Hepatocyte (in vitro differentiated cells): ENCODE data around the gene ABLIM1. TPM values are rescaled to one million over a fixed set of nuclear protein-coding genes. Genes with fewer than 3 reads are reported as not detected.

Experiments used
- DNase-seq: peaks from one replicate; pipeline ENCODE4 v3.0.0-alpha.2; 2016; ENCODE audit warnings: low spot score
- H2AFZ ChIP-seq: fragments of 200-600 bp; sonication (generic); 2 replicates; pipeline ENCODE4 v1.6.0; 2016; ENCODE audit warnings: antibody characterized with exemption, mild to moderate bottlenecking
- H3K27ac ChIP-seq: fragments of 200-600 bp; sonication (generic); 2 replicates; pipeline ENCODE4 v1.5.1; 2016; ENCODE audit warnings: mild to moderate bottlenecking
- H3K27me3 ChIP-seq: fragments of 200-600 bp; sonication (generic); 2 replicates; pipeline ENCODE4 v1.6.1; 2016
- H3K36me3 ChIP-seq: fragments of 200-600 bp; sonication (generic); replicated peaks from 2 replicates; pipeline ENCODE4 v1.5.1; 2016; ENCODE audit warnings: low read depth; ENCODE audit not compliant: insufficient read depth
- H3K4me1 ChIP-seq: fragments of 200-600 bp; sonication (generic); 2 replicates; pipeline ENCODE4 v1.5.1; 2016; ENCODE audit warnings: mild to moderate bottlenecking, moderate library complexity; ENCODE audit not compliant: insufficient read depth
- H3K4me2 ChIP-seq: fragments of 200-600 bp; sonication (generic); 2 replicates; pipeline ENCODE4 v1.6.0; 2016
- H3K4me3 ChIP-seq: fragments of 200-600 bp; sonication (generic); 2 replicates; pipeline ENCODE4 v1.5.1; 2016; ENCODE audit warnings: mild to moderate bottlenecking
- H3K79me2 ChIP-seq: fragments of 200-600 bp; sonication (generic); 2 replicates; pipeline ENCODE4 v1.6.0; 2017; ENCODE audit warnings: mild to moderate bottlenecking
- H3K9me2 ChIP-seq: fragments of 200-600 bp; sonication (generic); replicated peaks from 2 replicates; pipeline ENCODE4 v1.6.0; 2017; ENCODE audit warnings: mild to moderate bottlenecking; ENCODE audit not compliant: insufficient read depth
- H3K9me3 ChIP-seq: fragments of 200-600 bp; sonication (generic); 2 replicates; pipeline ENCODE4 v1.5.1; 2016; ENCODE audit warnings: low read depth, mild to moderate bottlenecking
- H4K20me1 ChIP-seq: fragments of 200-600 bp; sonication (generic); 2 replicates; pipeline ENCODE4 v1.6.0; 2016; ENCODE audit warnings: mild to moderate bottlenecking; ENCODE audit not compliant: insufficient read depth, poor library complexity, severe bottlenecking
- EZH2 ChIP-seq: fragments of 200-600 bp; sonication (generic); IDR thresholded peaks from 2 replicates; pipeline ENCODE4 v1.6.1; 2016; ENCODE audit warnings: antibody characterized with exemption, mild to moderate bottlenecking, borderline replicate concordance
- EZH2phosphoT487 ChIP-seq: fragments of 200-600 bp; sonication (generic); IDR thresholded peaks from one replicate; pipeline ENCODE4 v1.6.1; 2018; ENCODE audit warnings: antibody characterized with exemption, mild to moderate bottlenecking, low read depth, moderate library complexity; ENCODE audit not compliant: unreplicated experiment, severe bottlenecking
- WGBS: methylation state at CpG from one replicate; pipeline ENCODE4 v1.1.6; 2016; ENCODE audit warnings: low lambda C conversion rate; ENCODE audit errors: missing lambda C conversion rate; 5-methylcytosine and 5-hydroxymethylcytosine counted together
- polyA plus RNA-seq: library from polyadenylated mRNA; unstranded; fragments of >200 nt; fragmentation: Nextera tagmentation; extraction: Ambion mirVana; gene quantifications from 2 replicates; pipeline ENCODE4 v1.2.1, GENCODE V29; 2016
- total RNA-seq: library from RNA; depleted of rRNA; stranded (reverse); fragments of >200 nt; gene quantifications from 2 replicates; pipeline ENCODE4 v1.2.3, GENCODE V29; 2014
- TF ChIP-seq, protein P1 (sequence below): fragments of 200-600 bp; sonication (generic); IDR thresholded peaks from 2 replicates; pipeline ENCODE4 v1.5.1; 2016; ENCODE audit warnings: antibody characterized with exemption, mild to moderate bottlenecking; ENCODE audit not compliant: poor library complexity

Gene ABLIM1
- total and polyA plus RNA-seq, 2 experiments from 2014 or later: 20.8 to 31.6 TPM

DNA sequence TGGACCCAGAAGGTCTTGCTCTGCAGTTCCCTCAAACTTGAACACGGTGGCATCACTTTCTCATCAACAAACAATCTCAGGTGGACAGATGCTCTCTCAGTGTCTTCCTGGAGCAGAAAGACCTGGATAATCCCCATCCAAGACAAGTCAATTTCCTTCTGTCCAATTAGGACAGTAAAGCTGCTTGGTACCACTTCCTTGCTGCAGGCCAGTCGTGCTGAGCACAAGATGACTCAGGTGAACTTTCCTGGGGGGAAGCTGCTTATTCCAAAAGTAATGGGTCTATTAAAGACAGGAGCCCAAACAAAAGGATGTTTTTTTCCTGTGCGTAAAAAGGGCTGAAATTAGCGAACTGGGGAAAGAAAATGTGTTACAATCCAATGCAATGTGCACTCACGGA is 146.2 kb downstream of the ABLIM1 start:
- Histone ChIP-seq H3K79me2 (peaks cover 50% of the 10 kb centered on the region), H3K4me1 (peaks cover under 1% of the 10 kb centered on the region), H3K36me3 (no peaks in the 10 kb centered on the region), H3K27me3 (no peaks in the 10 kb centered on the region), H4K20me1 (no peaks in the 10 kb centered on the region), H3K9me3 (no peaks in the 10 kb centered on the region), H3K4me2 (no peak overlapping the region), H3K4me3 (no peak overlapping the region), H2AFZ (no peak overlapping the region), H3K27ac (no peak overlapping the region), H3K9me2 (no peaks in the 10 kb centered on the region)
- no peak for DNase-seq
- 89% methylated on average over 5 of the region's 5 CpGs for WGBS
- no peak for TF ChIP-seq EZH2
- no peak for TF ChIP-seq EZH2phosphoT487
- TF ChIP-seq, protein P1, sequence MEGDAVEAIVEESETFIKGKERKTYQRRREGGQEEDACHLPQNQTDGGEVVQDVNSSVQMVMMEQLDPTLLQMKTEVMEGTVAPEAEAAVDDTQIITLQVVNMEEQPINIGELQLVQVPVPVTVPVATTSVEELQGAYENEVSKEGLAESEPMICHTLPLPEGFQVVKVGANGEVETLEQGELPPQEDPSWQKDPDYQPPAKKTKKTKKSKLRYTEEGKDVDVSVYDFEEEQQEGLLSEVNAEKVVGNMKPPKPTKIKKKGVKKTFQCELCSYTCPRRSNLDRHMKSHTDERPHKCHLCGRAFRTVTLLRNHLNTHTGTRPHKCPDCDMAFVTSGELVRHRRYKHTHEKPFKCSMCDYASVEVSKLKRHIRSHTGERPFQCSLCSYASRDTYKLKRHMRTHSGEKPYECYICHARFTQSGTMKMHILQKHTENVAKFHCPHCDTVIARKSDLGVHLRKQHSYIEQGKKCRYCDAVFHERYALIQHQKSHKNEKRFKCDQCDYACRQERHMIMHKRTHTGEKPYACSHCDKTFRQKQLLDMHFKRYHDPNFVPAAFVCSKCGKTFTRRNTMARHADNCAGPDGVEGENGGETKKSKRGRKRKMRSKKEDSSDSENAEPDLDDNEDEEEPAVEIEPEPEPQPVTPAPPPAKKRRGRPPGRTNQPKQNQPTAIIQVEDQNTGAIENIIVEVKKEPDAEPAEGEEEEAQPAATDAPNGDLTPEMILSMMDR: no peak

DNA sequence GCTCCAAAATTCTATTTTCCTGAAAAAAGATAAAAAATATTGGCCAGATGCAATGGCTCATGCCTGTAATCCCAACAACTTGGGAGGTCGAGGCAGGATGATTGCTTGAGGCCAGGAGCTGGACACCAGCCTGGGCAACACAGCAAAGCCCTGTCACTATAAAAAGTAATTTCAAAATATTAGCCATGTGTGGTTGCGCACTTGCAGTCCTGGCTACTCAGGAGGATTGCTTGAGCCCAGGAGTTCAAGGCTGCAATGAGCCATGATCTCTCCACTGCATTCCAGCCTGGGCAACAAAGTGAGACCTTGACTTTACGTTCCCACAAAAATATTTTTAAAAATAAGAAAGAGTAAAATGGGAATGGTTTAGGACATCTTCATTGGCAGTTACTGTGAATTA is 149.7 kb downstream of the ABLIM1 start:
- H3K4me1 ChIP-seq: peaks cover 15% of the 10 kb centered on the region
- no peak overlapping the region for H2AFZ ChIP-seq
- no peak overlapping the region for H3K4me3 ChIP-seq
- H3K79me2 ChIP-seq: peaks cover 23% of the 10 kb centered on the region
- H3K27ac ChIP-seq: no peak overlapping the region
- no peak for DNase-seq
- H3K9me3 ChIP-seq: no peaks in the 10 kb centered on the region
- 93% methylated on average over 3 of the region's 3 CpGs for WGBS
- TF ChIP-seq, protein P1: no peak
- TF ChIP-seq EZH2 (no peak), EZH2phosphoT487 (no peak)
- no peaks in the 10 kb centered on the region for H3K27me3 ChIP-seq
- H3K9me2 ChIP-seq: no peaks in the 10 kb centered on the region
- no peaks in the 10 kb centered on the region for H4K20me1 ChIP-seq
- H3K4me2 ChIP-seq: no peak overlapping the region
- H3K36me3 ChIP-seq: no peaks in the 10 kb centered on the region

DNA sequence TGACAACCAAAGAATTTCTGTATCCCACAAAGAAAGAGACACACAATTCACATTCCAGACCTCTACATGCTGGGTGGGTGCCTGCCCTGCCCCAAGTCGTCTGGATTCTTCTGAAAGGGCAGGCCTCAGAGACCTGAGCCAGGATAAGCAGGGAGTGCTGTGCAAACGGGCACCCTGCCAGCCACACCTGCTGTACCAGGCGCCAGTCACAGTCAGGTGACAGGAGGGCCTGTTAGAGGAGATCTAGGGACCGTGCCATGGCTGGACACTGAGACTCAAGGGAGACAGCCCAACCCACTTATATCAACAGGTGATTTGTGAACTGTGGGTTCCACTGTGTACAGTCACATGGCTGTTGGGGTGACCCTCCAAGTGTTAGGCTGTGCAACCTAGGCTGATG is 150.6 kb downstream of the ABLIM1 start:
- Histone ChIP-seq H2AFZ (no peak overlapping the region), H3K9me2 (no peaks in the 10 kb centered on the region), H3K4me1 (peaks cover 15% of the 10 kb centered on the region), H3K36me3 (no peaks in the 10 kb centered on the region), H3K27me3 (no peaks in the 10 kb centered on the region), H3K9me3 (no peaks in the 10 kb centered on the region), H4K20me1 (no peaks in the 10 kb centered on the region), H3K27ac (no peak overlapping the region), H3K4me2 (no peak overlapping the region), H3K79me2 (peaks cover 21% of the 10 kb centered on the region), H3K4me3 (no peak overlapping the region)
- DNase-seq: peak; percentile 31
- WGBS: 58% methylated on average over 4 of the region's 4 CpGs
- no peak for TF ChIP-seq EZH2

DNA sequence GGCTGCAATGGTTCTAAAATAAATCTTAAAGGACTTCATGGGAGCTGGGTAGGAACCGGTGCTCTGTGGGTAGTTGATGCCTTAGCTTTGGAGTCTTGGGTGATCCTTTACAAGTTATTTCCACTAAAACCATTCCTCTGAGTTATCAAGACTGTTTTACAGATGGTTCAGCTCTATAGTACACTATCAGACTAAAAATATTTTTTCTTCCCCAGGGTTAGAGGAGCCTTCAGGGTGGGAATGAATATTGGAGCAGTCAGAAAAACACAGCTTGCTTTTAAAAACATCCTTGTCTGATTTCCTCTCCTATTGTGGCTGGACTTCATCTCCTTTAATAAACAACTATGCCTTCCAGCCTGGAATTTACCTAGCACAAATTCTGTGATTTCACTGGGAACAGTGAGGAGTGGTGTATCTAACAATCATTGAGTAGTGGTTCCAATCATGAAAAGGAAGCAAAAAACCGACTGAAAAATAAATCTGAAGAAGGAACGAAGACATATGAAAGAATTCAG is 151.1 kb downstream of the ABLIM1 start:
- WGBS: 77% methylated on average over 3 of the region's 3 CpGs

More for the DNA sequence above, 151.1 kb downstream of the ABLIM1 start:
- no peak for DNase-seq
- H3K4me3 ChIP-seq: no peak overlapping the region
- H3K9me2 ChIP-seq: no peaks in the 10 kb centered on the region
- peaks cover 19% of the 10 kb centered on the region for H3K79me2 ChIP-seq
- no peaks in the 10 kb centered on the region for H3K36me3 ChIP-seq
- no peaks in the 10 kb centered on the region for H3K9me3 ChIP-seq
- no peaks in the 10 kb centered on the region for H4K20me1 ChIP-seq
- peaks cover 15% of the 10 kb centered on the region for H3K4me1 ChIP-seq
- H3K27ac ChIP-seq: no peak overlapping the region
- TF ChIP-seq, protein P1: no peak
- TF ChIP-seq EZH2 (no peak), EZH2phosphoT487 (no peak)
- H2AFZ ChIP-seq: no peak overlapping the region
- H3K4me2 ChIP-seq: no peak overlapping the region
- H3K27me3 ChIP-seq: no peaks in the 10 kb centered on the region
